GM12878 (cell line): ENCODE results near the gene LRRC45. TPM values are rescaled to one million over a fixed set of nuclear protein-coding genes. Genes with fewer than 3 reads are reported as not detected.

Experiments
- ATAC-seq: fragments of 200-7000 bp; cut with Tn5 transposase; 3 replicates; pipeline ENCODE4 v1.9.1; 2020; ENCODE audit warnings: mild to moderate bottlenecking, moderate library complexity
- BruUV-seq: library from RNA; stranded (reverse); fragments of 400-500 nt; replicated peaks from 2 replicates; lab custom pipeline; 2021; lab: Mats Ljungman, UMichigan
- CTCF ChIA-PET: fragments of 300-600 bp; sonication (Branson Sonifier 250); formaldehyde crosslinking; extraction: SDS; loops from one replicate; lab custom pipeline; 2021; ENCODE audit warnings: inconsistent platforms; lab: Yijun Ruan, JAX
- POLR2A ChIA-PET: fragments of 350-600 bp; formaldehyde crosslinking; extraction: SDS; loops from one replicate; lab custom pipeline; 2021; ENCODE audit warnings: inconsistent platforms; lab: Charles Lee
- RAD21 ChIA-PET: fragments of 300-600 bp; sonication (Branson Sonifier 250); formaldehyde crosslinking; loops from one replicate; lab custom pipeline; 2023; ENCODE audit warnings: antibody characterized with exemption; ENCODE audit not compliant: unreplicated experiment; lab: Charles Lee
- SMC1A ChIA-PET: fragments of 300-600 bp; sonication (Branson Sonifier 250); formaldehyde crosslinking; loops from one replicate; lab custom pipeline; 2023; ENCODE audit not compliant: unreplicated experiment, uncharacterized antibody; lab: Charles Lee
- DNase-seq: peaks from one replicate; pipeline ENCODE4 v3.0.0-alpha.2; 2011; ENCODE audit warnings: low read depth, low spot score
- FAIRE-seq: peaks from 3 replicates; lab custom pipeline; 2011; peaks lifted over from hg19 to GRCh38; lab: Jason Lieb, UNC
- H2AFZ ChIP-seq: 2 replicates; pipeline ENCODE4 v1.6.0; 2011; ENCODE audit warnings: low read depth, low read length, control low read depth; ENCODE audit not compliant: control insufficient read depth
- H3K27ac ChIP-seq: 2 replicates; pipeline ENCODE4 v1.5.1; 2011; ENCODE audit warnings: control low read depth; ENCODE audit not compliant: control insufficient read depth, insufficient read depth
- H3K27me3 ChIP-seq, 2 experiments: replicated peaks in 1 of 2; 2 replicates each; pipeline versions ENCODE4 v1.6.0 to v1.6.1; 2011; ENCODE audit warnings: low read length in 1 of 2; ENCODE audit not compliant: control insufficient read depth in 2 of 2, insufficient read depth in 2 of 2
- H3K36me3 ChIP-seq, 2 experiments: 2 replicates each; pipeline ENCODE4 v1.5.1; 2011; ENCODE audit warnings: low read length in 1 of 2; ENCODE audit not compliant: control insufficient read depth in 2 of 2, insufficient read depth in 2 of 2
- H3K4me1 ChIP-seq: 2 replicates; pipeline ENCODE4 v1.6.1; 2011; ENCODE audit warnings: mild to moderate bottlenecking, low read length, moderate library complexity, mixed read lengths; ENCODE audit not compliant: control insufficient read depth, insufficient read depth
- H3K4me2 ChIP-seq: 2 replicates; pipeline ENCODE4 v1.6.0; 2011; ENCODE audit warnings: control low read depth; ENCODE audit not compliant: control insufficient read depth, insufficient read depth
- H3K4me3 ChIP-seq: fragments of 200-600 bp; sonication (generic); 2 replicates; pipeline ENCODE4 v1.5.1; 2016
- H3K79me2 ChIP-seq: 2 replicates; pipeline ENCODE4 v1.6.0; 2011; ENCODE audit warnings: low read length; ENCODE audit not compliant: control insufficient read depth, insufficient read depth
- H3K9ac ChIP-seq: 2 replicates; pipeline ENCODE4 v1.8.0; 2011; ENCODE audit warnings: low read length, control low read depth, mixed read lengths; ENCODE audit not compliant: control insufficient read depth, insufficient read depth
- H3K9me3 ChIP-seq: replicated peaks from 3 replicates; pipeline ENCODE4 v1.5.1; 2011; ENCODE audit warnings: mild to moderate bottlenecking, low read length; ENCODE audit not compliant: control insufficient read depth, insufficient read depth
- H4K20me1 ChIP-seq: 2 replicates; pipeline ENCODE4 v1.6.0; 2011; ENCODE audit not compliant: control insufficient read depth, insufficient read depth
- CEBPB ChIP-seq, 2 experiments: fragments of 150-350 bp in 1 of 2; IDR thresholded peaks; 2 replicates each; pipeline ENCODE4 v1.6.1; 2012 to 2014; ENCODE audit warnings: low read depth in 2 of 2, low read length in 2 of 2, borderline replicate concordance in 1 of 2, inconsistent platforms in 1 of 2
- CEBPZ ChIP-seq: fragments of 150-350 bp; IDR thresholded peaks from 2 replicates; pipeline ENCODE4 v1.6.1; 2016; ENCODE audit warnings: low read depth, low read length
- FOXM1 ChIP-seq: IDR thresholded peaks from 2 replicates; pipeline ENCODE4 v1.6.1; 2012; ENCODE audit warnings: low read depth, mild to moderate bottlenecking, inconsistent platforms, low read length, moderate library complexity
- MXI1 ChIP-seq: fragments of 150-350 bp; IDR thresholded peaks from 2 replicates; pipeline ENCODE4 v1.6.1; 2011; ENCODE audit warnings: low read depth, mild to moderate bottlenecking, inconsistent platforms, low read length, improper control_type of control experiment
- RB1 ChIP-seq: fragments of 450-650 bp; formaldehyde crosslinking; IDR thresholded peaks from 2 replicates; pipeline ENCODE4 v1.6.1; 2017; ENCODE audit warnings: mild to moderate bottlenecking, borderline replicate concordance
- SMAD1 ChIP-seq: fragments of 450-650 bp; IDR thresholded peaks from 2 replicates; pipeline ENCODE4 v1.6.1; 2018; ENCODE audit warnings: mild to moderate bottlenecking, low read depth; ENCODE audit not compliant: partially characterized antibody
- ZNF384 ChIP-seq: IDR thresholded peaks from 2 replicates; pipeline ENCODE4 v1.6.1; 2012; ENCODE audit warnings: low read depth, mild to moderate bottlenecking, low read length, improper control_type of control experiment, borderline replicate concordance
- WGBS: methylation state at CpG from one replicate; pipeline ENCODE4 v1.1.6; 2016; ENCODE audit warnings: low lambda C conversion rate; ENCODE audit not compliant: insufficient replicate concordance, insufficient coverage; ENCODE audit errors: missing lambda C conversion rate; 5-methylcytosine and 5-hydroxymethylcytosine counted together
- in situ Hi-C: fragments of 300-500 bp; cut with MboI; formaldehyde crosslinking; loops from 9 replicates; pipeline ENCODE4 v1.14.3; 2018; ENCODE audit warnings: mixed read lengths
- intact Hi-C: fragments of 100-400 bp; cut with micrococcal nuclease; formaldehyde crosslinking; loops from one replicate; pipeline ENCODE4 v1.14.2; 2022; ENCODE audit not compliant: unreplicated experiment
- polyA plus RNA-seq, 11 experiments: library from polyadenylated mRNA; depleted of rRNA in 4 of 11; unstranded in 6 of 11; stranded (reverse) in 5 of 11; fragments of >200 nt; fragmentation: Nextera tagmentation in 4 of 11; fragmentation: Illumina TruSeq in 1 of 11; extraction: Ambion mirVana in 4 of 11; extraction: Trizol in 1 of 11; gene quantifications; 1 replicate in 1 of 11; 2 replicates in 10 of 11; pipeline versions ENCODE4 v1.2.1 to v1.2.3, GENCODE V29; 2011 to 2016; ENCODE audit warnings: inconsistent platforms in 2 of 11, missing spikeins in 2 of 11, low read depth in 1 of 11
- total RNA-seq, 4 experiments: library from RNA; depleted of rRNA in 3 of 4; stranded (reverse); fragments of >200 nt in 3 of 4; fragmentation: Illumina TruSeq in 1 of 4; extraction: Trizol in 1 of 4; gene quantifications; 2 replicates each; pipeline versions ENCODE4 v1.2.1 to v1.2.3, GENCODE V29; 2013 to 2021

The LRRC45 gene
- total and polyA plus RNA-seq, 10 of the 15 experiments (the other 5 are each of a cell fraction or from before 2014, with no cell fraction given): 0.03 to 27.7 (median 10.4) TPM

GRCh38 chr17:82080048-82080788 lies 57.1 kb downstream of the LRRC45 start:
- BruUV-seq: no TSS peak
- WGBS: 91% methylated on average over 35 of the region's 36 CpGs
- intact Hi-C loops: no loop called here
- ChIA-PET RAD21 (no interaction called here), SMC1A (no interaction called here), POLR2A (no interaction called here), CTCF (no interaction called here)
- Histone ChIP-seq H3K4me1 (no peaks in the 10 kb centered on the region), H3K4me2 (no peak overlapping the region), H3K79me2 (no peaks in the 10 kb centered on the region), H3K4me3 (no peak overlapping the region), H3K27me3 (no peaks in the 10 kb centered on the region), H4K20me1 (no peaks in the 10 kb centered on the region), H3K9me3 (no peaks in the 10 kb centered on the region), H3K36me3 (peaks cover 11 to 54% of the 10 kb centered on the region in 2 experiments; a peak in 3 of 4 replicates), H3K9ac (no peak overlapping the region), H2AFZ (no peak overlapping the region), H3K27ac (no peak overlapping the region)
- ATAC-seq: no peak
- in situ Hi-C loops: no loop called here
- no peak for TF ChIP-seq MXI1
- TF ChIP-seq ZNF384: no peak
- TF ChIP-seq FOXM1: no peak
- TF ChIP-seq CEBPB (IDR thresholded peaks at IDR 0.05; ENCODE audit: borderline replicate concordance in 1 of 2, low read depth in 2 of 2, low read length in 2 of 2): no peak
- no peak for TF ChIP-seq RB1
- no peak for TF ChIP-seq SMAD1
- TF ChIP-seq CEBPZ: no peak
- no peak for FAIRE-seq
- DNase-seq: no peak

Other genes starting within 250 kb of the LRRC45 start
Only the 7 nearest of the 24 such genes appear.
- 34.9 and 43.8 TPM in 2 replicates for gene ASPSCR1, start 45.7 kb upstream of the LRRC45 start, total RNA-seq (2014; rRNA removed)
- gene ASPSCR1, start 45.7 kb upstream of the LRRC45 start, total RNA-seq (2014; rRNA removed; fragmentation: Illumina TruSeq; extraction: Trizol): 14.2 and 19.0 TPM in 2 replicates
- 42.4 and 43.3 TPM in 2 replicates for gene ASPSCR1, start 45.7 kb upstream of the LRRC45 start, total RNA-seq (2021)
- gene ASPSCR1, start 45.7 kb upstream of the LRRC45 start, polyA plus RNA-seq (2011; rRNA removed): 4.1 and 10.3 TPM in 2 replicates
- gene ASPSCR1, start 45.7 kb upstream of the LRRC45 start, polyA plus RNA-seq (2014; fragmentation: Illumina TruSeq; extraction: Trizol): 1.7 and 10.9 TPM in 2 replicates
- 1 to 10 TPM; 1.5 to 7.2 TPM for gene ASPSCR1, start 45.7 kb upstream of the LRRC45 start, polyA plus RNA-seq (2014; fragmentation: Nextera tagmentation; extraction: Ambion mirVana)
- 48.4 and 58.7 TPM in 2 replicates for gene ASPSCR1, start 45.7 kb upstream of the LRRC45 start, polyA plus RNA-seq (2014; rRNA removed)
- 10 to 100 TPM; 31.9 to 41.9 TPM for gene ASPSCR1, start 45.7 kb upstream of the LRRC45 start, polyA plus RNA-seq (2016; fragmentation: Nextera tagmentation; extraction: Ambion mirVana)
- gene CENPX, start 427 bp upstream of the LRRC45 start, total RNA-seq (2014; rRNA removed): 84.0 and 101 TPM in 2 replicates
- gene CENPX, start 427 bp upstream of the LRRC45 start, total RNA-seq (2014; rRNA removed; fragmentation: Illumina TruSeq; extraction: Trizol): 36.1 and 39.4 TPM in 2 replicates
- gene CENPX, start 427 bp upstream of the LRRC45 start, total RNA-seq (2021): 84.0 and 89.0 TPM in 2 replicates
- 29.3 and 54.8 TPM in 2 replicates for gene CENPX, start 427 bp upstream of the LRRC45 start, polyA plus RNA-seq (2011; rRNA removed)
- 4.1 and 26.8 TPM in 2 replicates for gene CENPX, start 427 bp upstream of the LRRC45 start, polyA plus RNA-seq (2014; fragmentation: Illumina TruSeq; extraction: Trizol)
- 10 to 100 TPM; 11.7 to 39.3 TPM for gene CENPX, start 427 bp upstream of the LRRC45 start, polyA plus RNA-seq (2014; fragmentation: Nextera tagmentation; extraction: Ambion mirVana)
- 111 and 113 TPM in 2 replicates for gene CENPX, start 427 bp upstream of the LRRC45 start, polyA plus RNA-seq (2014; rRNA removed)
- 100 to 1,000 TPM; 181 to 182 TPM for gene CENPX, start 427 bp upstream of the LRRC45 start, polyA plus RNA-seq (2016; fragmentation: Nextera tagmentation; extraction: Ambion mirVana)
- 23.5 and 29.8 TPM in 2 replicates for gene RAC3, start 8.4 kb downstream of the LRRC45 start, total RNA-seq (2014; rRNA removed)
- gene RAC3, start 8.4 kb downstream of the LRRC45 start, total RNA-seq (2014; rRNA removed; fragmentation: Illumina TruSeq; extraction: Trizol): 9.0 and 9.2 TPM in 2 replicates
- 14.6 and 16.2 TPM in 2 replicates for gene RAC3, start 8.4 kb downstream of the LRRC45 start, total RNA-seq (2021)
- gene RAC3, start 8.4 kb downstream of the LRRC45 start, polyA plus RNA-seq (2011; rRNA removed): 1.2 and 4.2 TPM in 2 replicates
- 2.8 and 9.8 TPM in 2 replicates for gene RAC3, start 8.4 kb downstream of the LRRC45 start, polyA plus RNA-seq (2014; fragmentation: Illumina TruSeq; extraction: Trizol)
- under 1 TPM; 0.11 to 0.16 TPM for gene RAC3, start 8.4 kb downstream of the LRRC45 start, polyA plus RNA-seq (2014; fragmentation: Nextera tagmentation; extraction: Ambion mirVana)
- gene RAC3, start 8.4 kb downstream of the LRRC45 start, polyA plus RNA-seq (2014; rRNA removed): 32.9 and 39.8 TPM in 2 replicates
- 1 to 10 TPM; 1.7 TPM for gene RAC3, start 8.4 kb downstream of the LRRC45 start, polyA plus RNA-seq (2016; fragmentation: Nextera tagmentation; extraction: Ambion mirVana)
- 80.8 and 85.8 TPM in 2 replicates for gene DCXR, start 14.4 kb downstream of the LRRC45 start, total RNA-seq (2014; rRNA removed)
- 32.4 and 39.9 TPM in 2 replicates for gene DCXR, start 14.4 kb downstream of the LRRC45 start, total RNA-seq (2014; rRNA removed; fragmentation: Illumina TruSeq; extraction: Trizol)
- gene DCXR, start 14.4 kb downstream of the LRRC45 start, total RNA-seq (2021): 110 and 119 TPM in 2 replicates
- 29.9 and 66.6 TPM in 2 replicates for gene DCXR, start 14.4 kb downstream of the LRRC45 start, polyA plus RNA-seq (2011; rRNA removed)
- 45.6 and 92.0 TPM in 2 replicates for gene DCXR, start 14.4 kb downstream of the LRRC45 start, polyA plus RNA-seq (2014; fragmentation: Illumina TruSeq; extraction: Trizol)
- gene DCXR, start 14.4 kb downstream of the LRRC45 start, polyA plus RNA-seq (2014; fragmentation: Nextera tagmentation; extraction: Ambion mirVana): 10 to 100 TPM; 12.3 to 44.8 TPM
- gene DCXR, start 14.4 kb downstream of the LRRC45 start, polyA plus RNA-seq (2014; rRNA removed): 128 and 151 TPM in 2 replicates
- 100 to 1,000 TPM; 122 to 139 TPM for gene DCXR, start 14.4 kb downstream of the LRRC45 start, polyA plus RNA-seq (2016; fragmentation: Nextera tagmentation; extraction: Ambion mirVana)
- 14.5 and 14.8 TPM in 2 replicates for gene RFNG, start 28.5 kb downstream of the LRRC45 start, total RNA-seq (2014; rRNA removed)
- gene RFNG, start 28.5 kb downstream of the LRRC45 start, total RNA-seq (2014; rRNA removed; fragmentation: Illumina TruSeq; extraction: Trizol): 5.2 and 7.8 TPM in 2 replicates
- 17.7 and 19.6 TPM in 2 replicates for gene RFNG, start 28.5 kb downstream of the LRRC45 start, total RNA-seq (2021)
- gene RFNG, start 28.5 kb downstream of the LRRC45 start, polyA plus RNA-seq (2011; rRNA removed): 4.4 and 7.1 TPM in 2 replicates
- 1.3 and 7.2 TPM in 2 replicates for gene RFNG, start 28.5 kb downstream of the LRRC45 start, polyA plus RNA-seq (2014; fragmentation: Illumina TruSeq; extraction: Trizol)
- gene RFNG, start 28.5 kb downstream of the LRRC45 start, polyA plus RNA-seq (2014; fragmentation: Nextera tagmentation; extraction: Ambion mirVana): under 1 TPM; 0.10 to 0.93 TPM
- 19.0 and 22.4 TPM in 2 replicates for gene RFNG, start 28.5 kb downstream of the LRRC45 start, polyA plus RNA-seq (2014; rRNA removed)
- 1 to 10 TPM; 1.6 to 2.6 TPM for gene RFNG, start 28.5 kb downstream of the LRRC45 start, polyA plus RNA-seq (2016; fragmentation: Nextera tagmentation; extraction: Ambion mirVana)
- 110 and 131 TPM in 2 replicates for gene GPS1, start 28.6 kb downstream of the LRRC45 start, total RNA-seq (2014; rRNA removed)
- gene GPS1, start 28.6 kb downstream of the LRRC45 start, total RNA-seq (2014; rRNA removed; fragmentation: Illumina TruSeq; extraction: Trizol): 35.1 and 37.1 TPM in 2 replicates
- 113 and 122 TPM in 2 replicates for gene GPS1, start 28.6 kb downstream of the LRRC45 start, total RNA-seq (2021)
- 14.3 and 53.3 TPM in 2 replicates for gene GPS1, start 28.6 kb downstream of the LRRC45 start, polyA plus RNA-seq (2011; rRNA removed)
- 7.5 and 32.8 TPM in 2 replicates for gene GPS1, start 28.6 kb downstream of the LRRC45 start, polyA plus RNA-seq (2014; fragmentation: Illumina TruSeq; extraction: Trizol)
- 10 to 100 TPM in 1 of 2 experiments, 1 to 10 TPM in 1; 2.2 to 11.5 TPM for gene GPS1, start 28.6 kb downstream of the LRRC45 start, polyA plus RNA-seq (2014; fragmentation: Nextera tagmentation; extraction: Ambion mirVana)
- gene GPS1, start 28.6 kb downstream of the LRRC45 start, polyA plus RNA-seq (2014; rRNA removed): 102 and 119 TPM in 2 replicates
- 100 to 1,000 TPM; 119 to 146 TPM for gene GPS1, start 28.6 kb downstream of the LRRC45 start, polyA plus RNA-seq (2016; fragmentation: Nextera tagmentation; extraction: Ambion mirVana)
- gene DUS1L, start 42.5 kb downstream of the LRRC45 start, total RNA-seq (2014; rRNA removed): 107 and 132 TPM in 2 replicates
- gene DUS1L, start 42.5 kb downstream of the LRRC45 start, total RNA-seq (2014; rRNA removed; fragmentation: Illumina TruSeq; extraction: Trizol): 43.3 and 50.3 TPM in 2 replicates
- 137 and 157 TPM in 2 replicates for gene DUS1L, start 42.5 kb downstream of the LRRC45 start, total RNA-seq (2021)
- gene DUS1L, start 42.5 kb downstream of the LRRC45 start, polyA plus RNA-seq (2011; rRNA removed): 21.0 and 42.6 TPM in 2 replicates
- 13.8 and 46.5 TPM in 2 replicates for gene DUS1L, start 42.5 kb downstream of the LRRC45 start, polyA plus RNA-seq (2014; fragmentation: Illumina TruSeq; extraction: Trizol)
- gene DUS1L, start 42.5 kb downstream of the LRRC45 start, polyA plus RNA-seq (2014; fragmentation: Nextera tagmentation; extraction: Ambion mirVana): 10 to 100 TPM in 1 of 2 experiments, 1 to 10 TPM in 1; 6.1 to 15.3 TPM
- 147 and 155 TPM in 2 replicates for gene DUS1L, start 42.5 kb downstream of the LRRC45 start, polyA plus RNA-seq (2014; rRNA removed)
- gene DUS1L, start 42.5 kb downstream of the LRRC45 start, polyA plus RNA-seq (2016; fragmentation: Nextera tagmentation; extraction: Ambion mirVana): 10 to 100 TPM in 1 of 2 experiments, 1 to 10 TPM in 1; 9.7 to 25.4 TPM